Kidney tubule cell (primary cell): Measurements from ENCODE around the gene MYH6.

Experiments used
- DNase-seq: peaks from one replicate; pipeline ENCODE4 v3.0.0-alpha.2; 2018; ENCODE audit warnings: low spot score

MYH6 gene

DNA sequence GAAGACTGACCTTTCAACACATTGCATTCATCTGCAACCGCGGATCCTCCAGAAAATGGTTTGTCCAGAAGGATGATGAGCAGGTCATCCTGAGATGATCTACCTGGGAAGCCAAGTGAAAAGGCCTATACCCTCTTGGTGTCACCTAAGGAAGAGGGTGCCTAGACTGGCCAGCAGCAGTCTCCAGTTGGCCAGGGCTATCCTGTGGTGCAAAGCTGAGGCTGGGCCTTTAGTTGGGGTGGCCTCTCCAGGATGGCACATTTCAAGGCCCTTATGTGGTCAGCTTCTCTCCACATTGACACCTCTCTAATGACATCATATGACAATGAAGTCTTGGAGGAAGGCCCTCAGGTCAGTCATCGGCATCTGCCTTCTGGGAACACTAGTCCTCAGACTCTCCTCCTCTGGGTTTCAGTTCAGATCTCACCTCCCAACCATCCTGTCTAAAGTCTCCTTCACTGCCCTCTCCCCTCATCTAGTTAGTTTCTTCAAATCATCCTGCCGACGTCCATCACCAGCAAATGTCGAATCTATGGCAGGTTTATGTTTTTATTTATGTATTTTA lies 52.1 kb downstream of the MYH6 start:
- no peak for DNase-seq

DNA sequence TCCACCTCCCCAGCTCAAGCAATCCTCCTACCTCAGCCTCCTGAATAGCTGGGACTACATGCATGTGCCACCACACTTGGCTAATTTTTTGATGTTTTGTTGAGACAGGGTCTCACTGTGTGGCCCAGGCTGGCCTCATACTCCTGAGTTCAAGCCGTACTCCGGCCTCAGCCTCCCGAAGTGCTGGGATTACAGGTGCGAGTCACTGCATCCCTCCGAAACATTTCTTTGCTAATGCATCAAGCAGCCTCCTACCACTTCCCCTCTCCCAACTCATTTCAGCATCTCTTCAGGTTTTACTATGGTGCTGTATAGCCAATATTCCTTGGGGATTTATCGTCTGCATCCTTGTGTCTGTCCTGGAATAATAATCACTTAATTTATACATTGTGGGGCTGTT lies 53.1 kb downstream of the MYH6 start:
- DNase-seq, result no peak

DNA sequence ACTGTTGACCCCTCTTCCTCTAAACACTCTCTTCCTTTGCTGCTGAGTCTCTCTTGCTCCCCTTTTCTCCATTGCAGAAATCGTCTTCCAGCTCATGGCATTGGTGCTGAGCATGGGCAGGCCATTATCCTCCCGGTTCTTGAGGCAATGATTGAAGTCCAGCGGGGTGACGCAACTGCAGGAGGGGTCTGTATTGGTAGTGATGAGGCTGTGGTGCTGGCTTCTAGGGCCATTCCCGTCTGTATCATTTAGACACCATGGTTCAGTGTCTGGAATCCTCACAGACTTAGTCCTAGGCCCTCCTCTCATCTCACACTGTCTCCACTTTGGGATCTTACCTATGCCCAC lies 54.7 kb downstream of the MYH6 start:
- DNase-seq, result no peak

DNA sequence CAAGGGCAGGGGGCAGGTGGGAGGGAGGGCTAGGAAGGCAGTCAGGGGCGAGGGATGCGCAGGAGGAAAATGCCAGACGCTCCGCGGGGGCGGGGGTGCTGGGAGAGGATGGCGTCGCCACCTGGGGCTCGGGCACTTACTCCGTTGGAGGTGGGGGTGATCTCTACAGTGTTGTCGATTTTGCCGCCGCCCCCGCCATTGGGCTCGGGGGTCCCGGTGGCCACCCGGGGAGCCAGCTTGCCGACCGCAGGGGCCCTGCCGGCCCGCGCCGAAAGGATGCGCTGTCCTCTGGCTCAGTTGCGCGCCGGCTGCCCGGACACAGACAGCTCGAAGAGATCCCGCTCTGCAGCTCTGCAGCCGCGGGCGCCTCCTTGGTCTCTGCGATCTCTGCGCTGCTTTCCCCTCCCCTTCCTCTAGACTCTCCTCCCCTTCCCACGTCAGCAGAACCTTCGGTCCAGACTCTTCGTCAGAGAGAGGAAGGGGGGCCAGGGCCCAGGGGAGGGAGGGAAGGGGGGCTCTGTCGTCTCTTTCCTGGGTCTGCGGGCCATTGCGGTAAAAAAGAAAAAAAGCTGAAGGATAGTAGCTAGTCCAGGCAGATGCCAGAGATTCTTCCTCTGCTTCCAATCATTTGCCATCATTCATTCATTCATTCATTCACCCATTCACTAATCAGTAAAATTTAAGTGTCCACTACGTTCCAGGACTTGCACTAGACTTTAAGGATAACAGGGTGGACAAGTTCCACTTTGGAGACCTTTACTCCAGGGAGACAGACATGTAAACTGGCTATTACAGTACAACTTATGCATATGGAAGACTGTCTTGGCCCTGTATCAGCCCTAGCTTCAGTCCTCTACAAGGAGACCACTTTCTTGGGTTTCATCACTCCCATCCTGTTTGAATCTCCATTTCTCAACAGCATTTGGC lies 55.3 kb downstream of the MYH6 start, which contains the start of gene SLC22A17:
Gene SLC22A17 (minus strand): TSS at position 382 of the 927 bp plus-strand sequence.
- peak; percentile 64 for DNase-seq

DNA sequence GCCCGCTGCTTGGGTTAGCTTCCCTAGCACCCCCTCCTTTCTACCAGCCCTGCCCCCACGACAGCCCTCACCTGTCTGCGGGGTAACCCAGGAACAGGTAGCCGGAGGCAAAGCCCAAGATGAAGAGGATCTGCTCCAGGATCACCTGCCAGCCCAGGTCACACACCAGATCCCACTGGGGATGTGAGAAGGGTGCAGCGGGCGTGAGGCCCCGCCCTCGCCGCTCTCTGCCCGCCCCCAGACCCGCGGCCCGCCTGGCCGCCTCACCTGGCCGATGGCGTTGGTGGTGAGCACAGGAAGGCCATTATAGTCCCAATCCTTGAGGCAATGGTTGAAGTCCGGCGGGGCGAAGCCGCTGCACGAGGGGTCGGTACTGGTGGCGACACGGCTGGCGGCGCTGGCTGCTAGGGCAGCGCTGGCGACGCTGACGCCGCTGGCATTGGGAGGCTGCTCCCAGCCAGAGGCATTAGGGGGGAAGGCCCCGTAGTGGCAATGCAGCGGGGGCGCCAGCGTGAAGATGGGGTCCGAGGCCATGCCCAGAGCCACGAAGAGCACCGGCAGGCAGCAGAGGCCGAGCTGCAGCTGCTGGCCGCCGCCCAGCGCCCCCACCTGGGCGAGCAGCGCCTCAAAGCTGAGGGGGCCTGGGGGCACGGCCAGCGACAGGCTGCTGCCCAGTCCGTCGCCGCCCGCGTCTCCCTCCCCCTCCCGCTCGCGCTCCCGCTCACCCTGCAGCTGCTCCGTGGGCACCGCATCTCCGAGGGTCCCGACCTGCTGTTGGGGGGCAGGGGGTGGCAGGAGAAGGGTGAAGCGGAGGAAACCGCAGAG lies 56.2 kb downstream of the MYH6 start:
- no peak for DNase-seq

DNA sequence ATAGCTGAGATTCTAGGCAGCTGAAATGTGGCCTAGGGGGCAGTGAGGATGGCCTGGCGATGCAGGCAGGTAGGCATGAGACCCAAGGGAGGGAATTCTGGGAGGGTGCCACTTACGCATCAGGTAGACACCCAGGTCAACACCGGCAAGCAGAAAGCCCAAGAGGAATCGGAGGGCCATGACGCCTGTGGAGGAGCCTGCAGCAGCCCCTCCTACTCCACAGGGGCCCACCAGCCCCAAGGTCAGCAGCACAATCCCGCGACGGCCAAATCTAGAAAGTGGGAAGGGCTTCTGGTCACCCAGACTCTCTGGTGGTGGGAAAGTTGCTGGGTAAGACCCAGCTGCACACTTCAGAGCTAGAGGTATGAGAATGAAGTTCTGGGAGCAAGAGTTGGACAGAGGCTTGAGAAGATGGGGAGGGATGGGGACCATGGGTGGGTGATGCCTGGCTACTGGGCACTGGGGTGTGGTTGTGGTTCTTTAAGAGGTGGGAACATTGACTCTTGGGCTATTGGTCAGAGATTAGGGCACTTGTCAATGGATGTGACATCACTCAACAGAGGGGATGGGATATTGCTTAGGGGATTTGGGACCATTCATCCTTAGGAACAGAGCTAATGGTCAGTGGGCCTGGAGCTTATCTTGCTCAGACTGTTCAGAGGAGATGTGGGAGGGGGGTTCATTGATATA lies 58.8 kb downstream of the MYH6 start:
- DNase-seq, result no peak

DNA sequence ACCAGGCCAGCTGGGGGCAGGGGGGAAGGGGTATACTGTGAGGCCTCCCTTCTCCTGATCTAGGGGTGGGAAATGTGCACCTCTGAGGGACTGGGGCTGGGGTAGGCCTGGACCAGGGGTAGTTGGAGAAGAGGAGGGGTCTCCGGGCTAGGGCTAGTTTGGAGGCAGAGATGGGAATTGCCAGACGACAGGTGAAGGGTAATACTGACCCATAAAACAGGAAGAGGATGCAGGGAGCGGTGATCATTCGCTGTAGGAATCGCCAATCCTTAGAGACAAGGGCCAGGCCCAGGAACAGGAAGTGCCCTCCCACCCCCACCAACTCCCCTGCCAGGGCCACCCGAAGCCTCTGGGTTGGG lies 59.8 kb downstream of the MYH6 start:
- no peak for DNase-seq

DNA sequence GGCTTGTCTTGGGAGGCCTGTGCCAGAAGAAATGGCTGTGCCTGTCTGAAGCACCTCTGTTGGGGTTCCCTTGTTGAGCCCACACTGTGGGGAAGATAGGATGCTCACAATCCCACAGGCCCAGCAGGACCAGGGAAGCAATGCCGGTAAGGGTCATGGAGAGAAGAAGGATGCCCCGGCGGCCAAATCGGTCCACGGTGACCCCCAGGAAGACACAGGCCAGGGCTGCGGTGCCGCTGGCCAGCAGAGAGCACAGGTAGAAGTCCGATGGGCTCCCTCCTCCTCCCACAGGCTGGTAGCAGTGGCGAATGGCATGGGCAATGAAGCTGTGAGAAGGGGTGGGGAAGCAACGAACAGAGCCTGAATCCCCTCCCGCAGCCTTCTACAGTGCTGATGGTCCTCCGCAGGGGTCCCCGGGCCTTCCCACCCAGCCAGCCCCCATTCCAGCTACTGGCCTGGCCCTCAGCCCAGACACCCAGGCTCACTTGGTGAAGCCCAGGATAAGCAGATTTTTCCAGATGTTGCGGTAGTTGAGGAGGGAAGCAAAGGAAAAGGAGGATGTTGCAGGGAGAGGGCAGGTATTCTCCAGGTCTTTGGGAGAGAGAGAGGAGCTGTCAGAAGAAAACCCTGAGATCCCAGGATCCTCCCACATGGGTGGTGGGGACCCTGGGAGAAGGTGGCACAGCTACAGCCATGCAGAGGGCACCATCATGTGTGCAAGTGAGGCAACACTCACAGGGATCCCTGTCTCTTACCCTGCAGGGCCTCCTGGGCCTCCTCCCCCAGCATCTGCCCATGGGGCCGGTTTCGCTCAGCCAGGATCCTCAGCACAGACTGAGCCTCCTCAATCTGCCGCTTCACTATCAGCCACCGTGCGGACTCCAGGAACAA lies 60.4 kb downstream of the MYH6 start:
- DNase-seq, result no peak

DNA sequence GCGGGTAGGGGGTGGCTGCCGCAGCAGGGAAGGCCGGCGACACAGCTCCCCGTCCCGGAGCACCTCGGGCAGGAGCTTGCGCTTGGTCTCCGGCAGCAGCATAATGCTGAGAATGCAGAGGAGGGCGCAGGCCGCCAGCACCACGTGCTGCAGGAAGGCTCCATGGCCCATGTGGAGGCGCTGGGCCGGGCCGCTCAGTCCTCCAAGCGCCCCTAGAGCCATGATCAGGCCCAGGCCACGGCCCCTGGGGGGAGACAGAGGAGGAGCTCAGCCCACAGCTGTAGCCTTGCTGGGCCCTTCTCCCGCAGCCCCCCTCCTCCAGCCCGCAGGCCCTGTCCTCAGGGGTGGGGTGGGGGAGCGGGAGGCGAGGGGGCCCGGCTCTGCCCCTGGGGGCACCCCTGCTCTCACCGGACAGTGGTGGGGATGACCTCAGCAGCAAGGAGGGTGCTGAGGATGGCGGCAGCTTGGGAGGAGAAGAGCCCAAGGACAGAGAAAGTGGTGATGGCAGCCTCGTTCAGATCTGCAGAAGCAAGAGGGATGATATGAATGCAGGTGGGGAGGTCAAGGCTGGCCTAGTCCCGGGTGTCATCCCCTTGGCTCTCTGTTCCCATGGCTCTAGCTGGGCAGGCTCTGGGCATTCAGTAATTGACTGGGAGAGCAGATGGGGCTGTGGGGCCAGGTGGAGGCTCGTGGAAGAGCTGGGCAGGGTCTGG lies 61.2 kb downstream of the MYH6 start:
- no peak for DNase-seq

DNA sequence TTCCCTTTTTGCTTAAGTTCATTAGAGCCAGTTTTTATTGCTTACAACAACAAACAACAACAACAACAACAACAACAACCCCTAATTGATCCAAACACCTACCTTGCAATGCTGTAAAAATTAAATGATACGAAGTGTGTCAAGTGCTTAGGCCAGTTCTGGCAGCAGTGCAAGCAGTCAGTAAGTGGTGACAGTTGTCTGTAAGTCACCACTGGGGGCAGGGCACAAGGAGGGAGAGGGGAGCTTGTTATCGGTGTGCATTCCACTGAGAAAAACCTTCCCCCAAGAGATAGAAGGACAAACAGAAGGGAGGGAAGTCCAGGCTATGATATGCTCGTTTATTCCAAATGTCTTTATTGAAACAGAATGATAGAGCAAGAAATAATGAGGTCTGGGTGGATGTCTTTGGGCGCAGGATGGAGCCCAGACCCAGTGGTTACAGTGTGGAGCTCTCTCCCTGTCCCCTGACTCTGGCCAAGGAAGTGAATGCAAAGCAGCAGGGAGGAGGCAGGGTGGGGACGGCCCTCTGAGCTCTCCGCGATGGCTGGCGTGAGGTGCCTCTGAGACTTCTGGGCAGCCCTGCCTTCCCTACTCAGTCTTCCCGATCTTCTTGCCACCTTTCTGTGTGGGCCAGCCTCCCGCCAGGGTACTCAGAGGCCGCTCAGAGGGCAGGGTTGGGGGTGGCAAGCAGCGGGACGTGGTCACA lies 61.9 kb downstream of the MYH6 start:
- no peak for DNase-seq

DNA sequence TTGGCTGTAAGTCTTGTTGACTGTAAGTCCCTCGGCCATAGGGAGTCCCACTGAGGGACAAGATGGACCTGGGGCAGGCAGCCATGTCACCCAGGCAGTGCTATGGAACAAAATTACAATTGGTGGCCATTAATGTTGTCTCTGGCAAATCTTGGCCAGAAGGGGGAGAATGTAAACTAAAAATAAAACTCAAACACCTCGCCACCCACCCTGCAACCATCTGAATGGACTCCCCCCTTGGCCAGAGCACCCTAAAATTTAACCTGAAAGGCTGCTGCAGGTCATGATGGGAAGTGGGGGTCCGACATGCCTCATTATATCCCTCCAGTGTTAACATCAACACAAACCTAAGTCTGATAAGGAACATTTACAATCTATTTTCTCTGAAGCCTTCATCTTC lies 63.6 kb downstream of the MYH6 start:
- DNase-seq, result no peak

DNA sequence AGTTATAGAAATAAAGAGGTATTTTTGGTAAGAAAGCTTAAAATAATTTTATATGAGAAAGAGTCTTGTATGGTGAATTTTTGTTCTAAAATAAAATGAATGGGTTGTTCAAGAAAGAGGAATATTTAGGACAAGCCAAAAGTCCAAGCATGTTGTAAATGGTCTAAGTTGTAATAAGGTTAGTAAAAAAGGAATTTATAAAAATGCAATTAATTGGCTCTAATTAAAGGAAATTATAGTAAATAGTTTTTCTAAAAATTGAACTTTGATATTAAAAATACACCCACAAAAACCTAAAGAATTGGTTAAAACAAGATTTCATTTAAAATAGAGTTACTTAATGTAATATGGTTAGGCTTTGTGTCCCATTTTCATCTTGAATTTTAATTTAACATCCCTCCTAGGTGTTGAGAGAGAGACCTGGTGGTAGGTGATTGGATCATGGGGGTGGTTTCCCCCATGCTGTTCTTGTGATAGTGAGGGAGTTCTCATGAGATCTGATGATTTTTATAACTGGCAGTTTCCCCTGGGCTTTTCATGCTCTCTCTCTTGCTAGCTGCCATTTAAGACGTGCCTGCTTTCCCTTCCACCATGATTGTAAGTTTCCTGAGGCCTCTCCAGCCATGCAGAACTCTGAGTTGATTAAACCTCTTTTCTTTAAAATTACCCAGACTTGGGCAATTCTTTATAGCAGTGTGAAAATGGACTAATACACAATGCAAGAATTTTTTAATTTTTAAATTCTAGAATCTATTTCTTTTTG lies 68.4 kb downstream of the MYH6 start:
- DNase-seq, result no peak

DNA sequence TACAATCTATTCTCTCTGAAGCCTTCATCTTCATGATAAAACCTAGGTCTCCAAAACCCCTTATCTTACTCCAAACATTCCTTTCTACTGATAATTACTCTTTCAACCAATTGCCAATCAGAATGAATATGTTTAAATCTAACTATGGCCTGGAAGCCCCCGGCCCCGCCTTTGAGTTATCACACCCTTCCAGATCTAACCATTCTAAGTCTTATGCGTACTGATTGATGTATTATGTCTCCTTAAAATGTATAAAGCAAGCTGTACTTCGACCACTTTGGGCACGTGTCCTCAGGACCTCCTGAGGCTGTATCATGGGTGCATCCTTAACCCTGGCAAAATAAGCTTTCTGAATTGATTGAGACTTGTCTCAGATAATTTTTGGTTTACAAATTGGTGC lies 72.5 kb downstream of the MYH6 start:
- DNase-seq, result no peak
